ENCODE results near the gene SPINT3.
"Not testable (repeated sequence)": the region's sequence is repeated elsewhere in the genome, so short reads cannot be mapped to it uniquely, and the experiment has no call there.

The SPINT3 gene

GRCh38 chr20:45502561-45502960 is 12.9 kb downstream of the SPINT3 start:
- no peak for DNase-seq (ENCODE audit: low spot score)

- DNase-seq (ENCODE audit: low spot score): no peak
These were observed 13.8 kb downstream of the SPINT3 start for GRCh38 chr20:45501600-45501999.

GRCh38 chr20:45500022-45500421 is 15.4 kb downstream of the SPINT3 start:
- no peak for DNase-seq (ENCODE audit: low spot score)

- no peak for DNase-seq (ENCODE audit: low spot score)
These were observed 17.4 kb downstream of the SPINT3 start for GRCh38 chr20:45497971-45498494.

GRCh38 chr20:45496166-45496565 is 19.3 kb downstream of the SPINT3 start:
- DNase-seq (ENCODE audit: low spot score): no peak

GRCh38 chr20:45495501-45495941 is 19.9 kb downstream of the SPINT3 start:
- no peak for DNase-seq (ENCODE audit: low spot score)

GRCh38 chr20:45489083-45489531 is 26.3 kb downstream of the SPINT3 start:
- DNase-seq (ENCODE audit: low spot score): no peak

GRCh38 chr20:45487231-45487635 is 28.2 kb downstream of the SPINT3 start:
- DNase-seq (ENCODE audit: low spot score): no peak

GRCh38 chr20:45485388-45485787 is 30.0 kb downstream of the SPINT3 start:
- no peak for DNase-seq (ENCODE audit: low spot score)

GRCh38 chr20:45484676-45485075 is 30.7 kb downstream of the SPINT3 start:
- DNase-seq (ENCODE audit: low spot score): no peak

- DNase-seq (ENCODE audit: low spot score): no peak
These were observed 35.6 kb downstream of the SPINT3 start for GRCh38 chr20:45479822-45480221.

- not testable (repeated sequence) for DNase-seq (ENCODE audit: low spot score)
These were observed 37.8 kb downstream of the SPINT3 start for GRCh38 chr20:45477530-45478148.

- not testable (repeated sequence) for DNase-seq (ENCODE audit: low spot score)
These were observed 43.1 kb downstream of the SPINT3 start for GRCh38 chr20:45472286-45472685.

GRCh38 chr20:45470937-45471336 is 44.5 kb downstream of the SPINT3 start:
- peak; percentile 24 for DNase-seq (ENCODE audit: low spot score)

GRCh38 chr20:45470262-45470931 is 45.0 kb downstream of the SPINT3 start:
- DNase-seq (ENCODE audit: low spot score): no peak

GRCh38 chr20:45469336-45470261 is 45.8 kb downstream of the SPINT3 start, which contains the start of gene WFDC2:
Gene WFDC2, plus strand, starts transcription at chr20:45469753. Its CDS starts 29 bp downstream, at chr20:45469782.
- DNase-seq (ENCODE audit: low spot score): no peak

- peak; percentile 61 for DNase-seq (ENCODE audit: low spot score)
These were observed 47.6 kb downstream of the SPINT3 start for GRCh38 chr20:45467861-45468260.

- DNase-seq (ENCODE audit: low spot score): no peak
These were observed 48.2 kb downstream of the SPINT3 start for GRCh38 chr20:45467172-45467571.

- DNase-seq (ENCODE audit: low spot score): no peak
These were observed 49.7 kb downstream of the SPINT3 start for GRCh38 chr20:45465491-45466266.

- DNase-seq (ENCODE audit: low spot score): no peak
These were observed 51.7 kb downstream of the SPINT3 start for GRCh38 chr20:45463709-45464108.

Data from pons (tissue), 1 donor.